ENCODE data around the gene CD6.

GRCh38 chr11:60952742-60953170 is 18.7 kb upstream of the CD6 start:
- TF ChIP-seq EP300 (IDR thresholded peaks at IDR 0.05) (no peak), CTCF (IDR thresholded peaks at IDR 0.05) (no peak), POLR2A (IDR thresholded peaks at IDR 0.05) (no peak), POLR2AphosphoS5 (IDR thresholded peaks at IDR 0.05) (no peak)

Measured in stomach (tissue), 4 donors.